ENCODE data around the gene PRKCA.

PRKCA gene

DNA sequence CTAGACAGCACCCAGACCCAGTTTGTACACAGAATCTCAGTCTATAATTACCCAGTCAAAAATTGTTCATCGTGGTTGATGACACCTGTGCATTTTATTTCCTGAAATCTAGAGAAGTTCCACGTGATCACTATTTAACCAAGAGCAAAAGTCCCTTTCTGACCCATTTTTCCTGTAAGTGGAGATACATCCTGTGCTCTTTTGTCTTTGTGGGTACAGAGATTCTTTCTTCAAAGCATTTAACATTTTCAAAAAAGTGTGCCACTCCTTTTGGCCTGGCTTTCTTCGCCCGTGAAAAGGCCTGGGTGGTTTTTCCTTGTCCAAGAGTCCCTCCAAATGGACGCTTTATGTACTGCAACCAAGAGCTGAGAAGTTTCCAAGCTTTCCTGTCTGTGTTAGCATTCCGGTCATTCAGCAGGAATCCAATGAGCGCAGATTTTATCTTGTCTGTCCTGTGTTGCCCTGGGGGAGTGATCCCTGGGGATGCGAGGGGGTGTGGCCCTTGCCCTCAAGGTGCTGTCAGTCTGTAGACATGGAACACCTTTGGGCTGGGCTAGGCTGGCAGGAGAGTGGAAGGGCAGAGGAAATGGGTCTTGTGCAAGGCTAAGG is 371.4 kb downstream of the PRKCA start:
- DNase-seq, result peak; percentile 30

DNA sequence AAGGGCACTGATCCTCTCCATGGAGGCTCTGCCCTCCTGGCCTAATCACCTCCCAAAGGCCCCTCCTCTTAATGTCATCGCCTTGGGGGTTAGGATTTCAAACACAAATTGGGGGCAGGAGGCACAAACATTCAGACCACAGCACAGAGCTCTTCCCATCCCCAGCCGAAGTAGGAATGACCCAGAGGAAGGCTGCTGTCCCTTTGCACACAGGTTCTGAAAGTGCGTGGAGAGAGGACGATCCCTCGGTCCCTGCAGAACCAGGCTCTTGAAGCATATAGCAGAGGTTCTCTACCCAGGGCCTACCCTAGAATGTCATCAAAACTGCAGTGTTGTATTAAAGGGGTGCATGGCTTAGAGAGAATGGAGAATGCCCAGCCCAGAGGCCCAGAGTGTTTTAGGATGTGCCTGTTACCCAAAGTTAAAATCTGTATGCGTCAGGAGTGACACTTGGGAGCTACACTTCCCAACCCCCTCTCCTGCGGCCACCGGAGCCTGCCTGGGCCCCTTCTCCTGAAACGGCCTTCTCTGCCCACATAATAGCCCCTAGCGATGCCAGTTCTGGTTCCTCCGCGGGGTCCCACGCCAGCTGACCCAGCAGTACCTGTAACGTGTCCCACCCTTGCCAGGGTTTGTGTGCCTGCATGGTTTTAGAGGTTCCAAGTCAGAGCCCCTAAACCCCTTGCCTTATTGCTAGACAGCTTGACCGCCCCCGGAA is 373.0 kb downstream of the PRKCA start:
- no peak for DNase-seq

GRCh38 chr17:66675991-66676371 is 373.6 kb downstream of the PRKCA start:
- DNase-seq, result no peak

DNA sequence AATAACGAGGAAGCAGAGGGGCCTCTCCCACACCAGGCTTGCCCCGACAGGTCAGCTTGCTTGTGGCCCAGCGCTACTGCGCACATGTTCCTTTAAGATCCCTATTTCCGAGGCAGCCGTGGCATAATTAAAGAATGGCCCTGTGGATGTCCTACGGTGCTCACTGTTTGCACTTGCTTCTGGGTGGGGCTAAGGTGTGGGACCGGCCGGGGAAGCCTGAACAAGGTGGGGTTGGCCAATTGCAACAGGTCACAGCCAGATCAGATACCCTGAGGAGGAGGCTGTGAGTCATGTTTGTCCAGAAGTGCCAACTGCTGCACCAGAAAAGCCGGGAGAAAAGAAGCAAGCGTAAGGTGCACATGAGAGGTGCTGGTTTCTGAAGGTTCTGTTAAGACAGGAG is 374.0 kb downstream of the PRKCA start:
- no peak for DNase-seq

DNA sequence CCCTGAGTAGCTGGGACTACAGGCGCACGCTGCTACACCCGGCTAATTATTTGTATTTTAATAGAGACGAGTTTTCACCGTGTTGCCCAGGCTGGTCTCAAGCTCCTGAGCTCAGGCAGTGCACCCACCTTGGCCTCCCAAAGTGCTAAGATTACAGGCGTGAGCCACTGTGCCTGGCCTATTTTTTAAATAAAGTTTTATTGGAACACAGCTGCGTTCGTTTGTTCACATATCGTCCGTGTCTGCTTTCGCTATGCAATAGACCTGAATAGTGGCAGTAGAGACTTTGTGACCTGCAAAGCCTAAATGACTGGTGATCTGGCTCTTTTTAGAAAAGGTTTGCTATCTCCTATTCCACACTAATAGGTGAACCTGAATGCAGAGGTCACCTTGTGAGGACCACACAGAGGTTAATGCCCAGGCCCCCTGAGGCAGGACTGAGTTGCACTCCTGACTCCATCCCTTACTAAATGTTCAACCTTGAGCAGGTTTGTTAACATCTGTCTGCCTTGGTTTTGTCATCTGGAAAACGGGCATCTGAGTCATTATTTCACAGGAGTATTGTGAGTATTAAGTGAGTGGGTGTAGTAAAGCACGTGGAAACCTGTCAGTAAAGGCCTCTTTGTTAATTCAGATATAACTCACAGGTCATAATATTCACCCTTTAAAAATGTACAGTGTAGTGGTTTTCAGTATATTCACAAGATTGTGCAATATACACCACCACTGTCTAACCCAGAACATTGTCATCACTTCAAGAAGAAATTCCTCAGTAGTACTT is 375.0 kb downstream of the PRKCA start:
- DNase-seq, result no peak

- no peak for DNase-seq
These were observed 375.6 kb downstream of the PRKCA start for GRCh38 chr17:66678061-66678460.

DNA sequence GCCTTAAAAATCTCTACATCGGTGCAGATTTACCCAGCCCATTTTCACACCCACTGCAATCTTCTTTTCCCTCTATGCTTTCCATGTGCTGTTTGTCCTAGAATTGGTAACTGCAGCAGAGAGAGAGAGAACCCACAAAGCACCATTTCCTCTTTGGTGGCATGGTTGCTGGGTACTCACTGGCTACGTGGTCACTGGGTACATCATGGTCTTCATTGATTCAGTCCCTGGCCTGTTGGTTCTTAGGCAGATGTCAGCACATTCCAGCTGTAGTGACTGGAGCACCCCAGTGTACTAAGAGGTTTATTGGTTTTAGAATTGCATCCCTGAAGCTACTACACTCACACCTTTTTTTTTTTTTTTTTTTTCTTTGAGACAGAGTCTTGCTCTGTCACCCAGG is 376.4 kb downstream of the PRKCA start:
- no peak for DNase-seq

GRCh38 chr17:66679631-66680517 is 377.5 kb downstream of the PRKCA start:
- DNase-seq, result no peak

DNA sequence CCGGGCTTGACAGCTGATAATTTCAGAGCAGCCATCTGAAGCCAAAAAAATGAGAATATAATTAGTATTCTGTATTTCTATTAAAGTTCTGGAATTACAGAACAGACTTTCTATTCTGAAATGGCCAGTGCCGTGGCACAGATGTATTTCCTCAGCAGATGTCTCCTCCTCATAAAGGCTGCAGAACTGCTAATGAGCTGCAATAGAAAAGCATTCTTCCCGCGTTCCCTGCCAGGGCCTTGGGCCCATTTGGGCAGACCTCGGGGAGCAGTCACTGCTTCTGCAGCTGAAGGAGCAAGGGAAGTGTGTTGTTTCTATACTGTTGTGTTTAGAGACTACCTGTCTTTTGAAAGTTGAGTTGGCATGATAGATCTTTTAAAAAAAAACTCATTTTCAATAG is 379.9 kb downstream of the PRKCA start:
- DNase-seq, result no peak

DNA sequence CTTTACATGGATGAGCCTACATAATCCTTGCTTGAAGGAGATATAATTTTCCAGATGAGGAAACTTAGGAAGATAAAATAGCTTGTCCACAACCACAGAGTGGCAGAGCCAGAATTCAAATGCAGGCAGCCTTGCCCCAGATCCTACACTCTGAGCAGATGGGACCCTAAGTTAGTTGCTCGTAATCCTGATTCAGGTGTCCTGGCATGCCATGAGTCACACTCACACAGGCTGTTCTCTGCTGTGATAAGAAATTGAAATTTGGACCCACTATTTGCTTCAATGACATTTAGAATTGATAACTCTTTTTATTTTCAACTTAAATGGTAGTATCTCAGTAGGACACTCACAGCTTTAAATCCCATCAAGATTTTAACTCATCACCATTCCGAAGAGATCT is 381.8 kb downstream of the PRKCA start:
- no peak for DNase-seq

GRCh38 chr17:66684731-66685130 is 382.3 kb downstream of the PRKCA start:
- DNase-seq, result no peak

DNA sequence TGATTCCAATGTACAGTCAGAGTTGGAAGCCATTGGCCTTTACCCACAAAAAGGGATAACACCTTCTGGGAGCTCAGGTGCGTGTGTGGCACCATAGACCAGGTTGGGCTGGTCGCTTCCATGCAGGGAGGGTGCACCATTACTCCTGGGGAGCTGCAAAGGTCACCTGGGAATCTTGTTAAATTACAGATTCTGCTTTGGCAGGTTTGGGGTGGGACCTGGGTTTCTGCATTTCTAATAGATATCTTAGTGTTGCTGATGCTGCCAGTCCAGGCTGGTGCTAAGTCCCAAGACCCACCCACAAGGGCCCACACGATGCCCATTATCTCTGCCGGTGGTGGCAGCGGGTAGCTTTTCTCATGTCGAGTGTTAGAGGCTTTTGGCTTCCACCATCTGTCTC is 384.2 kb downstream of the PRKCA start:
- DNase-seq, result no peak

DNA sequence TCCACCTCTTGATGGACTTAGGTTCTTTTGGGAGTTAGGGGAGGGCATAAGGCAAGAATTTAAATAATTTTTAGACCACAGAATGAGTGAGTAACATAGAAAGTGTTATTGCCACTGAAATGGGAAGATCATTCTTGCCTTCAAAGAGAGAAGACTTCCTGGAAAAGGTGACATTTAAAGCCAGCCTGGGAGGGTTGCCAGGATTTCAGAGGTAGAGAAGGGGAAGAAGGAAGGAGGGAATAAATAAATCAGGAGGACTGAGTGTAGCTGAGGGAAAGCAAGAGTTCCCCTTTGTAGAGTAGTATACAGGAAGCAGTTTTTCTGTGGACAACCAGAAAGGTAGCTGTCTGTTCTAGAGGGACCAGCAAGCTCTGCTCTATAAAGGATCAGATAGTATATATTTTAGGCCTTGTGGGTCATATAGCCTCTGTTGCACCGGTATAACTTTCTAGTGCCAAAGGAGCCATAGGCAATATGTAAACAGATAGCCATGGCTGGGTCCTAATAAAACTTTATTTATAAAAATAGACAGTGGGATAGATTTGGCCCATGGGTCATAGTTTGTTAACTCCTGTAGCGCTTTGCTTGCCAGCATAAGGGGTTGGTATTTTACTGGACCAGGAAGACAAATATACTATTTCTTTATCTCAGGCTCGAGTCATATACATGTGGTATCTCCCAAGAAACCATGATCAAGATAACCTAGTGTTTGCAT is 385.3 kb downstream of the PRKCA start:
- no peak for DNase-seq

GRCh38 chr17:66689221-66689620 is 386.8 kb downstream of the PRKCA start:
- no peak for DNase-seq

DNA sequence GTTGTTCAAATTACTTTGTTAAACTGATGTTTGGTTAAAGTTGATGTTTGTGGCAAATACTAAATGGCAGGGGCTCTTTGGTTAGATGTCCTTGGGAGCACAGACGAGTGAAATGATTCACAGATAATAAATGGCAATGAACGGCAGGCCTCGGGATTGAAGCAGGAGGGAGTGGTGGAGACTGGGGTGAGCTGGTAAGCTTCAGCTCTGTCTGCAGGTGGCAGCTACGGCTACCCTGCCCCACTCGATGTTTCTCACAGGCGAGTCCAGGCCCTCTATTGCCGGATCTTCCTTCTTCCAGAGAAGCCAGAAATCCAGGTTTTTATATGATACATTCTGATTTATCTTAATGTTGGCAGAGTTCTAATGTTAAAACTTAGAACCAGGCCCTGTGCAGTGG is 387.8 kb downstream of the PRKCA start:
- DNase-seq, result no peak

DNA sequence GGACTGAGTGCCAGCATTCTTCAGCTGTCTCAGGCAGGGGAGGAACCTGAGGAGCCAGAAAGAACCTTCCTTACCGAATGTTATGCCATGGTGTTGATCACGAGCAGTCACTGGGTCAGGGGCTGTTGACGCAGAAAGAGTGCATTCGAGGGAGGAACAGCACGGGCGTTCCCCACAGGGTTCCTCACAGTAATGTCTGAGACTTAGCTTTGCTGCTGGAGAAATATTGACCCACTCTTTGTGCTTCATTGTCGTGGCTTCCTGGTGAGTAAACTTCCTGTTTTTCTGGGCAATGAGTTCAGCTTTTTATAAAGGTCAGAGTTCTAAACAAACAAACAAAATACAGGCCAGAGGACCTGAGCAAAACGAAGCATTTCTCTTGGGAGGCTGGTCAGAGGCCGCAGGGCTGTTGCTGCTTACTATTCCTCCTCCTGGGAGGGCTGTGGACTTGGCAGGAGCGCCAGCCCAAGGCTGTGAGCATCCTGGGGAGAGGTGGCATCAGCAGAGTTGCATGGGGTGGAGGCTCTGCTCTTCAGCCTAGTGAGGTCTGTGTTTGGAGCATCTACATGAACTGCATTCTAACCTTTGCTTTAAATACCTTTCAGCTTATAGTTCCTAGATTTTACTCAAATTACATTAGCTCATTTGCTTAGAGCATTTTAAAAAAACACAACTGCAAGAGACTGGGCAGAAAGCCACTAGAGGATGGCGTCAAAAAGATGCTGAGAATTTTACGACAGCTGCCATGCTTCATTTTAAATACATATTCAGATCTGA is 389.4 kb downstream of the PRKCA start:
- no peak for DNase-seq

DNA sequence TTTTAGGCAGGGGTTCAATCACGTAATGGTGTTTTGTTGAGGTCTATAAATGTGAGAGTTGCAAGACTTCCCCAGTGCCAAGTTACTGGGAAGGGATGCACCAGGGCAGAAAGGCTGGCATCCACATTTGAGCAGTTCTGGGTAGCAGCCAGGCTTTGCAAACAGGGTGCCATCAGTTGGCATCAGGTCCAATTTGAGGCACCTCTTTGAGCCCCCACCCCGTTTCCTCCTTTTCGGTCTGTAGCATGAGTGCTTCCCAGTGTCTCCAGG is 389.9 kb downstream of the PRKCA start:
- no peak for DNase-seq

DNA sequence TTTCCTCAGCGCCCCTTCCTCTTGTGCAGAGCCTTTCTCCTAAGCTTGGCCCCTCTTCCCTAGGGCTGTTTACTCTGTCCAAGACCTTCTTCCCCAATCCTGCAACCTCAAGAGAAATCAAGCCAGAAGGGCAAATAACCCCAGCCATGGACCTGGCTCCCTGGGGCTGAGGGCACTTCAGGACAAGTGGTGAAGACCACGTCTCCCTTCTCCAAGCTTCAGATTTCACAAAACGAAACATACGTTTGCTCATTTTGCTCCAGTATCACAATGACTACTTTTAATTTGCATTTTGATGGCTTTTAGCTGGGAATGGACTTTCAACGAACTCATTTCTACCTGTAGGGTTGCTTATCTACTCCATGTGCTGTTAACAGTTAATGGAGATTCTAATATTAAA is 392.7 kb downstream of the PRKCA start:
- DNase-seq, result no peak

- DNase-seq, result no peak
These were observed 395.9 kb downstream of the PRKCA start for GRCh38 chr17:66698270-66698669.

DNA sequence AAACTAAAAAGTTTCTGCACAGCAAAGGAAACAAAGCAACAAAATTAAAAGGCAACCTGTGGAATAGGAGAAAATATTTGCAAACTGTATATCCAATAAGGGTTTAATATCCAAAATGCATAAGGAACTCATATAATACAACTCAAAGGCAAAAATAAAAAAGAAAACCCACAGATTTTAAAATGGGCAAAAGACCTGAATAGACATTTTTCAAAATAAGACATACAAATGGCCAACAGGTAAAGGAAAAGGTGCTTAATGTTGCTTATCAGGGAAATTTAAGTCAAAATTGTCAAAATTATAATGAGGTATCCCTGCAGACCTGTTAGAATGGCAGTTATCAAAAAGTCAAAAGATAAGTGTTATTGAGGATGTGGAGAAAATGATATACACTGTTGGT is 399.0 kb downstream of the PRKCA start:
- DNase-seq, result no peak

DNA sequence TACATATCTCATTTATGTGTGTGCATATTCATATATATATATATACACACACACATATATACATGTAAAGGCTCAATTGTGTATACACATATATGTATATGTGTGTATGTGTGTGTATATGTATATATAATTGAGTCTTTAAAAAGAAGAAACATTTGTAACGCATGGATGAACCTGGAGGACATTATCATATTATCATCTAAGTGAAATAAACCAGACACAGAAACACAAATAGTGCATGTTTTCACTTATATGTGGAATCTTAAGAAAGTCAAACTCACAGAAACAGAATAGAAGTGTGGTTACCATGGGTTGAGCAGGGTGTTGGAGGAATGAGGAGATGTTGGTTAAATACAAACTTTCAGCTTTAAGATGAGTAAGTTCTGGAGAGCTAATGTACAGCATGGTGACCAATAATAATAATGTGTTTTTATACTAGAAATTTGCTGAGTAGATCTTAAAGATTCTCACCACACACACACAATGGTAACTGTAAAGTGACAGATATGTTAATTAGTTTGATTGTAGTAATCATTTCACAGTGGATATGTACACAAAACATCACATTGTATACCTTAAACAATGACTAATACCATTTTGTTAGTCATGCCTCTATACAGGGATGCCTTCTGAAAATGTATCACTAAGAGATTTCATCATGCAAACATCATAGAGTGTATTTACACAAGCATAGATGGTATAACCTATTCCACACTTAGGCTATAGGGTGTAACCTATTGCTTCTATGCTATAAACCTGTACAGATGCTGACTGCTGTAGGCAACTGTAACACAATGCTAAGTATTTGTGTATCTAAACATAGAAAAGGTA is 399.9 kb downstream of the PRKCA start:
- no peak for DNase-seq
